Testis (tissue), 3 donors: ENCODE data around the gene DMPK. TPM values are rescaled to one million over a fixed set of nuclear protein-coding genes. Genes with fewer than 3 reads are reported as not detected.
A peak's percentile ranks its signal among the peaks of the same experiment; 100 is the strongest.
"Not testable (repeated sequence)": the region's sequence is repeated elsewhere in the genome, so short reads cannot be mapped to it uniquely, and the experiment has no call there.

Experiments used
- DNase-seq: peaks from one replicate; pipeline ENCODE4 v3.0.0-alpha.2; 2019
- H3K27ac ChIP-seq, 2 donors: fragments of 200-600 bp; sonication (generic); one replicate each; pipeline ENCODE4 v1.5.1; 2019
- H3K27me3 ChIP-seq: fragments of 200-600 bp; sonication (generic); one replicate; pipeline ENCODE4 v1.5.1; 2019
- H3K36me3 ChIP-seq: fragments of 200-600 bp; sonication (generic); one replicate; pipeline ENCODE4 v1.5.1; 2017; ENCODE audit warnings: low read depth; ENCODE audit errors: missing control alignments
- H3K4me1 ChIP-seq: fragments of 200-600 bp; sonication (generic); one replicate; pipeline ENCODE4 v1.5.1; 2019
- H3K4me3 ChIP-seq, 2 donors: fragments of 200-600 bp; sonication (generic); one replicate each; pipeline ENCODE4 v1.5.1; 2017 to 2019
- H3K9me3 ChIP-seq: fragments of 200-600 bp; sonication (generic); one replicate; pipeline ENCODE4 v1.5.1; 2017
- CTCF ChIP-seq, 3 experiments: fragments of 450-650 bp in 2 of 3; fragments of 200-600 bp in 1 of 3; sonication (generic) in 1 of 3; IDR thresholded peaks; one replicate each; pipeline ENCODE4 v1.5.1; 2016 to 2019; ENCODE audit warnings: antibody characterized with exemption in 3 of 3, mild to moderate bottlenecking in 2 of 3, moderate library complexity in 1 of 3
- POLR2A ChIP-seq: fragments of 450-650 bp; IDR thresholded peaks from one replicate; pipeline ENCODE4 v1.6.1; 2017; ENCODE audit warnings: antibody characterized with exemption, mild to moderate bottlenecking, moderate library complexity
- WGBS, 2 donors: methylation state at CpG; one replicate each; pipeline ENCODE4 v1.1.5; 2018; 5-methylcytosine and 5-hydroxymethylcytosine counted together
- intact Hi-C: fragments of 100-400 bp; cut with DNase I; formaldehyde crosslinking; loops from one replicate; pipeline ENCODE4 v1.15.1; 2023; ENCODE audit warnings: low total_unique reads
- polyA plus RNA-seq: library from polyadenylated mRNA; stranded (reverse); fragments of 350-450 nt; fragmentation: Illumina TruSeq; extraction: RNeasy Lipid Tissue Mini Kit (QIAGEN cat#74804); gene quantifications from one replicate; pipeline ENCODE4 v1.2.3, GENCODE V29; 2014; ENCODE audit warnings: low read depth, low replicate concordance; ENCODE audit not compliant: insufficient read depth
- total RNA-seq, 2 donors: library from RNA; depleted of rRNA; stranded (reverse); fragments of >200 nt; gene quantifications; one replicate each; pipeline ENCODE4 v1.2.3, GENCODE V29; 2016

Gene DMPK
- total and polyA plus RNA-seq, 3 donors from 2014 or later: 42.6 to 68.8 (median 66.2) TPM

- H3K27ac ChIP-seq: no peak overlapping the region
- no peaks in the 10 kb centered on the region for H3K27me3 ChIP-seq
- H3K36me3 ChIP-seq: no peaks in the 10 kb centered on the region
- 90% methylated on average over 10 of the region's 10 CpGs for WGBS, 2 donors
- TF ChIP-seq CTCF (IDR thresholded peaks at IDR 0.05) (no peak), POLR2A (no peak)
- intact Hi-C loops: no loop called here
- no peaks in the 10 kb centered on the region for H3K4me1 ChIP-seq
- no peak for DNase-seq
- no peak overlapping the region for H3K4me3 ChIP-seq
- H3K9me3 ChIP-seq: no peaks in the 10 kb centered on the region
Measured at GRCh38 chr19:45739498-45740439, 42.5 kb downstream of the DMPK start.

- H3K4me3 ChIP-seq: peak within 1 kb of the TSS; percentile 9 to 51
- DNase-seq: peak; percentile 67
- 74 to 83% methylated on average over 10 to 59 of the region's 59 CpGs for WGBS, 2 donors
- H3K27me3 ChIP-seq: no peaks in the 10 kb centered on the region
- H3K9me3 ChIP-seq: no peaks in the 10 kb centered on the region
- intact Hi-C loops: no loop called here
- peaks cover 11% of the 10 kb centered on the region for H3K4me1 ChIP-seq
- H3K36me3 ChIP-seq: no peaks in the 10 kb centered on the region
- H3K27ac ChIP-seq: no peak within 1 kb of the TSS
- no peak for TF ChIP-seq POLR2A
- TF ChIP-seq CTCF (IDR thresholded peaks at IDR 0.05): no peak
Measured at GRCh38 chr19:45733160-45733810, 49.0 kb downstream of the DMPK start, which contains the start of gene MEIOSIN. Gene MEIOSIN, plus strand, starts transcription at chr19:45733439. Its CDS starts 1,938 bp downstream, at chr19:45735377.

- Histone ChIP-seq H3K4me1 (peaks cover 19% of the 10 kb centered on the region), H3K27ac (peak within 1 kb of the TSS; percentile 49 to 78), H3K4me3 (peak within 1 kb of the TSS; percentile 65 to 91), H3K27me3 (no peaks in the 10 kb centered on the region), H3K36me3 (no peaks in the 10 kb centered on the region), H3K9me3 (no peaks in the 10 kb centered on the region)
- intact Hi-C loops: no loop called here
- 1 to 2% methylated on average over 47 of the region's 48 CpGs for whole genome bisulfite sequencing, 2 donors
- peak; percentile 98 for DNase-seq
- TF ChIP-seq CTCF (IDR thresholded peaks at IDR 0.05) (no peak), POLR2A (no peak)
Measured at GRCh38 chr19:45730368-45731288, 51.7 kb downstream of the DMPK start, which contains the start of gene FBXO46. Gene FBXO46, minus strand, starts transcription at chr19:45730896. Its CDS starts 17,401 bp downstream, at chr19:45713495.

- peaks cover 19% of the 10 kb centered on the region for H3K4me1 ChIP-seq
- H3K27me3 ChIP-seq: no peaks in the 10 kb centered on the region
- TF ChIP-seq CTCF (IDR thresholded peaks at IDR 0.05) (no peak), POLR2A (no peak)
- DNase-seq: peak; percentile 37
- intact Hi-C loops: no loop called here
- peak overlapping the region; percentile 65 to 91 for H3K4me3 ChIP-seq
- no peaks in the 10 kb centered on the region for H3K36me3 ChIP-seq
- no peaks in the 10 kb centered on the region for H3K9me3 ChIP-seq
- 2 to 5% methylated on average over 10 of the region's 10 CpGs for WGBS, 2 donors
- H3K27ac ChIP-seq: peak overlapping the region; percentile 49 to 78
Measured at GRCh38 chr19:45729800-45730290, 52.4 kb downstream of the DMPK start.

- H3K36me3 ChIP-seq, H3K4me3 ChIP-seq, DNase-seq, H3K9me3 ChIP-seq, H3K27me3 ChIP-seq, intact Hi-C loops: not testable (repeated sequence)
- peak overlapping the region in 1 of 2 donors; percentile 78 for H3K27ac ChIP-seq
- H3K4me1 ChIP-seq: peaks cover 19% of the 10 kb centered on the region
- WGBS, 2 donors: 93 to 94% methylated on average over 18 of the region's 18 CpGs
Measured at GRCh38 chr19:45728683-45729082, 53.6 kb downstream of the DMPK start.

GRCh38 chr19:45720065-45720464 lies 62.2 kb downstream of the DMPK start:
- H3K4me3 ChIP-seq, H3K36me3 ChIP-seq, DNase-seq, intact Hi-C loops, H3K27me3 ChIP-seq, H3K27ac ChIP-seq, H3K9me3 ChIP-seq, H3K4me1 ChIP-seq: not testable (repeated sequence)
- 95 to 98% methylated on average over 11 of the region's 11 CpGs for WGBS, 2 donors
